WTC11 (cell line): ENCODE results near the gene RNF151.
"Not testable (repeated sequence)": the region's sequence is repeated elsewhere in the genome, so short reads cannot be mapped to it uniquely, and the experiment has no call there.

Experiments
- CTCF ChIP-seq: fragments of 200-600 bp; IDR thresholded peaks from 2 replicates; pipeline ENCODE4 v1.8.0; 2022; ENCODE audit warnings: antibody characterized with exemption
- E2F4 ChIP-seq: sonication (generic); formaldehyde crosslinking; IDR thresholded peaks from 2 replicates; pipeline ENCODE4 v1.8.1; 2022; ENCODE audit warnings: low read depth, mild to moderate bottlenecking, moderate library complexity, missing genetic modification reagents, borderline replicate concordance
- ELF4 ChIP-seq: sonication (generic); formaldehyde crosslinking; IDR thresholded peaks from 2 replicates; pipeline ENCODE4 v1.8.1; 2022; ENCODE audit warnings: low read depth, mild to moderate bottlenecking, moderate library complexity, missing genetic modification reagents
- FOXJ3 ChIP-seq: sonication (generic); formaldehyde crosslinking; IDR thresholded peaks from 2 replicates; pipeline ENCODE4 v1.9.0; 2021; ENCODE audit warnings: missing genetic modification reagents, mild to moderate bottlenecking, borderline replicate concordance
- MAX ChIP-seq: sonication (generic); formaldehyde crosslinking; IDR thresholded peaks from 2 replicates; pipeline ENCODE4 v1.8.0; 2022; ENCODE audit warnings: mild to moderate bottlenecking, missing genetic modification reagents
- NR2C2 ChIP-seq: sonication (generic); formaldehyde crosslinking; IDR thresholded peaks from 2 replicates; pipeline ENCODE4 v1.8.0; 2022; ENCODE audit warnings: mild to moderate bottlenecking, missing genetic modification reagents
- PRDM15 ChIP-seq: sonication (generic); formaldehyde crosslinking; IDR thresholded peaks from 2 replicates; pipeline ENCODE4 v1.8.0; 2022; ENCODE audit warnings: missing genetic modification reagents
- TCF7 ChIP-seq: sonication (generic); formaldehyde crosslinking; IDR thresholded peaks from 2 replicates; pipeline ENCODE4 v1.8.0; 2022; ENCODE audit warnings: mild to moderate bottlenecking, low read depth, missing genetic modification reagents, moderate library complexity
- ZNF232 ChIP-seq: sonication (generic); formaldehyde crosslinking; IDR thresholded peaks from 2 replicates; pipeline ENCODE4 v1.8.0; 2022; ENCODE audit warnings: mild to moderate bottlenecking, missing genetic modification reagents

GRCh38 chr16:2011726-2012125 lies 45.1 kb downstream of the RNF151 start:
- not testable (repeated sequence) for TF ChIP-seq MAX; CTCF; ZNF232 (CRISPR knock-in tag); ELF4 (CRISPR knock-in tag); FOXJ3 (CRISPR knock-in tag); NR2C2; E2F4 (CRISPR knock-in tag); PRDM15 (CRISPR knock-in tag); TCF7 (CRISPR knock-in tag)
